ENCODE data around the gene PHLPP1. TPM values are rescaled to one million over a fixed set of nuclear protein-coding genes. Genes with fewer than 3 reads are reported as not detected.
A peak's percentile ranks its signal among the peaks of the same experiment; 100 is the strongest.

The PHLPP1 gene
- total RNA-seq, 1 experiment from 2014 or later: 28.0 TPM

GRCh38 chr18:62928326-62928725 is 213.0 kb downstream of the PHLPP1 start:
- no peaks in the 10 kb centered on the region for H3K36me3 Mint-ChIP-seq (ENCODE audit: insufficient read depth, unreplicated experiment)
- no peak overlapping the region for H3K4me3 Mint-ChIP-seq (ENCODE audit: low read depth, unreplicated experiment)
- H3K4me1 Mint-ChIP-seq (ENCODE audit: low read depth, unreplicated experiment): peaks cover 30% of the 10 kb centered on the region
- intact Hi-C loops (cut with micrococcal nuclease; ENCODE audit: unreplicated experiment): no loop called here
- H3K27me3 Mint-ChIP-seq (ENCODE audit: unreplicated experiment): no peaks in the 10 kb centered on the region
- no peak overlapping the region for H3K27ac Mint-ChIP-seq (ENCODE audit: unreplicated experiment)
- CTCF ChIA-PET: no interaction called here
- TF ChIP-seq, protein P1, sequence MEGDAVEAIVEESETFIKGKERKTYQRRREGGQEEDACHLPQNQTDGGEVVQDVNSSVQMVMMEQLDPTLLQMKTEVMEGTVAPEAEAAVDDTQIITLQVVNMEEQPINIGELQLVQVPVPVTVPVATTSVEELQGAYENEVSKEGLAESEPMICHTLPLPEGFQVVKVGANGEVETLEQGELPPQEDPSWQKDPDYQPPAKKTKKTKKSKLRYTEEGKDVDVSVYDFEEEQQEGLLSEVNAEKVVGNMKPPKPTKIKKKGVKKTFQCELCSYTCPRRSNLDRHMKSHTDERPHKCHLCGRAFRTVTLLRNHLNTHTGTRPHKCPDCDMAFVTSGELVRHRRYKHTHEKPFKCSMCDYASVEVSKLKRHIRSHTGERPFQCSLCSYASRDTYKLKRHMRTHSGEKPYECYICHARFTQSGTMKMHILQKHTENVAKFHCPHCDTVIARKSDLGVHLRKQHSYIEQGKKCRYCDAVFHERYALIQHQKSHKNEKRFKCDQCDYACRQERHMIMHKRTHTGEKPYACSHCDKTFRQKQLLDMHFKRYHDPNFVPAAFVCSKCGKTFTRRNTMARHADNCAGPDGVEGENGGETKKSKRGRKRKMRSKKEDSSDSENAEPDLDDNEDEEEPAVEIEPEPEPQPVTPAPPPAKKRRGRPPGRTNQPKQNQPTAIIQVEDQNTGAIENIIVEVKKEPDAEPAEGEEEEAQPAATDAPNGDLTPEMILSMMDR (IDR thresholded peaks at IDR 0.05; ENCODE audit: unreplicated experiment): no peak
- DNase-seq: no peak
- peaks cover 2% of the 10 kb centered on the region for H3K9me3 Mint-ChIP-seq (ENCODE audit: low read depth, unreplicated experiment)
- BruUV-seq (replicated peaks): no TSS peak

GRCh38 chr18:62933261-62933887 is 218.0 kb downstream of the PHLPP1 start:
- H3K4me3 Mint-ChIP-seq (ENCODE audit: low read depth, unreplicated experiment): no peak overlapping the region
- peak overlapping the region; percentile 12 for H3K27ac Mint-ChIP-seq (ENCODE audit: unreplicated experiment)
- no peaks in the 10 kb centered on the region for H3K27me3 Mint-ChIP-seq (ENCODE audit: unreplicated experiment)
- peaks cover 6% of the 10 kb centered on the region for H3K36me3 Mint-ChIP-seq (ENCODE audit: insufficient read depth, unreplicated experiment)
- peaks cover 28% of the 10 kb centered on the region for H3K4me1 Mint-ChIP-seq (ENCODE audit: low read depth, unreplicated experiment)
- CTCF ChIA-PET: no interaction called here
- no TSS peak for BruUV-seq (replicated peaks)
- peaks cover 2% of the 10 kb centered on the region for H3K9me3 Mint-ChIP-seq (ENCODE audit: low read depth, unreplicated experiment)
- intact Hi-C loops (cut with micrococcal nuclease; ENCODE audit: unreplicated experiment): no loop called here
- no peak for DNase-seq
- TF ChIP-seq, protein P1 (IDR thresholded peaks at IDR 0.05; ENCODE audit: unreplicated experiment): no peak

GRCh38 chr18:62935994-62936393 is 220.7 kb downstream of the PHLPP1 start:
- H3K9me3 Mint-ChIP-seq (ENCODE audit: low read depth, unreplicated experiment): peaks cover 2% of the 10 kb centered on the region
- H3K4me1 Mint-ChIP-seq (ENCODE audit: low read depth, unreplicated experiment): peaks cover 32% of the 10 kb centered on the region
- CTCF ChIA-PET: no interaction called here
- BruUV-seq (replicated peaks): no TSS peak
- H3K27me3 Mint-ChIP-seq (ENCODE audit: unreplicated experiment): no peaks in the 10 kb centered on the region
- intact Hi-C loops (cut with micrococcal nuclease; ENCODE audit: unreplicated experiment): no loop called here
- H3K36me3 Mint-ChIP-seq (ENCODE audit: insufficient read depth, unreplicated experiment): peaks cover 6% of the 10 kb centered on the region
- TF ChIP-seq, protein P1 (IDR thresholded peaks at IDR 0.05; ENCODE audit: unreplicated experiment): no peak
- no peak for DNase-seq
- H3K27ac Mint-ChIP-seq (ENCODE audit: unreplicated experiment): no peak overlapping the region
- no peak overlapping the region for H3K4me3 Mint-ChIP-seq (ENCODE audit: low read depth, unreplicated experiment)

DNA sequence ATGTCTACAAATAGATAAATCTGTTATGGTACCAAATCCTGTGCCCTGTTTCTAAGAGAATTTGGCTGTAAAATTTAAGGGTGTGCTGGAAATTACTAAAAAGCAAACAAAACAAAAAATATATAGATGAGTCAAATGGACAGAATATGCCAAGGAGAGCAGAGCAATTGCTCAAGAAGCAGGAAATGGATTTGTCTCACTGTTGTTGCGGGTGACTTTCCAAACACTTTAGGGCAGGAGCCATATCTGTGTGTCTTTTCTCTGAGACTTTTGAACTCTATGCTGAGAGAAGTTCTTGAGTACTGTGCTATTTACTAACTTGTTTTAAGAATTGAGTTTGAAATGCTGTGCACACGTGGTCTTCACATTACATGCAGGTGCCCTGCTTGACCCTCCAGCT is 221.7 kb downstream of the PHLPP1 start:
- H3K27me3 Mint-ChIP-seq (ENCODE audit: unreplicated experiment): no peaks in the 10 kb centered on the region
- H3K4me1 Mint-ChIP-seq (ENCODE audit: low read depth, unreplicated experiment): peaks cover 41% of the 10 kb centered on the region
- no peaks in the 10 kb centered on the region for H3K9me3 Mint-ChIP-seq (ENCODE audit: low read depth, unreplicated experiment)
- no TSS peak for BruUV-seq (replicated peaks)
- CTCF ChIA-PET: no interaction called here
- no peak for DNase-seq
- TF ChIP-seq, protein P1 (IDR thresholded peaks at IDR 0.05; ENCODE audit: unreplicated experiment): no peak
- H3K36me3 Mint-ChIP-seq (ENCODE audit: insufficient read depth, unreplicated experiment): peaks cover 6% of the 10 kb centered on the region
- H3K4me3 Mint-ChIP-seq (ENCODE audit: low read depth, unreplicated experiment): no peak overlapping the region
- intact Hi-C loops (cut with micrococcal nuclease; ENCODE audit: unreplicated experiment): no loop called here
- H3K27ac Mint-ChIP-seq (ENCODE audit: unreplicated experiment): no peak overlapping the region

Data from Calu3 (cell line).